CD14-positive monocyte (primary cell): ENCODE data around the gene THSD7A. TPM values are rescaled to one million over a fixed set of nuclear protein-coding genes. Genes with fewer than 3 reads are reported as not detected.

ENCODE experiments used
- DNase-seq, 3 donors: peaks; one replicate each; pipeline ENCODE4 v3.0.0-alpha.2; 2011 to 2022
- H2AFZ ChIP-seq: 2 replicates; pipeline ENCODE4 v1.6.0; 2012; ENCODE audit warnings: mild to moderate bottlenecking, low read depth, low read length, inconsistent platforms; ENCODE audit not compliant: insufficient read depth, poor library complexity, severe bottlenecking
- H3K27ac ChIP-seq, 2 donors: 1 replicate in 1 of 2; 2 replicates in 1 of 2; pipeline ENCODE4 v1.5.1; 2012 to 2013; ENCODE audit warnings: low read length in 2 of 2, control low read depth in 1 of 2, inconsistent platforms in 1 of 2, low read depth in 1 of 2, mild to moderate bottlenecking in 1 of 2
- H3K27me3 ChIP-seq, 2 donors: one replicate each; pipeline versions ENCODE4 v1.6.0 to v1.6.1; 2011 to 2013; ENCODE audit warnings: low read length in 2 of 2; ENCODE audit not compliant: control insufficient read depth in 2 of 2, insufficient read depth in 2 of 2
- H3K36me3 ChIP-seq, 2 donors: replicated peaks in 1 of 2; 1 replicate in 1 of 2; 2 replicates in 1 of 2; pipeline versions ENCODE4 v1.5.1 to v1.6.1; 2012 to 2013; ENCODE audit warnings: low read length in 2 of 2, control low read depth in 1 of 2, inconsistent platforms in 1 of 2, mild to moderate bottlenecking in 1 of 2; ENCODE audit not compliant: insufficient read depth in 2 of 2, control insufficient read depth in 1 of 2
- H3K4me1 ChIP-seq, 2 donors: 1 replicate in 1 of 2; 2 replicates in 1 of 2; pipeline versions ENCODE4 v1.5.1 to v1.6.1; 2012 to 2013; ENCODE audit warnings: low read length in 2 of 2, control low read depth in 1 of 2, inconsistent platforms in 1 of 2, mild to moderate bottlenecking in 1 of 2, moderate library complexity in 1 of 2; ENCODE audit not compliant: insufficient read depth in 2 of 2, control insufficient read depth in 1 of 2
- H3K4me2 ChIP-seq: replicated peaks from 2 replicates; pipeline ENCODE3; 2012; ENCODE audit warnings: low read length, moderate library complexity, mild to moderate bottlenecking; ENCODE audit not compliant: poor library complexity, severe bottlenecking; ENCODE audit errors: extremely low read depth
- H3K4me3 ChIP-seq, 3 experiments: fragments of 200-600 bp in 1 of 3; sonication (generic) in 1 of 3; replicated peaks in 1 of 3; 1 replicate in 2 of 3; 2 replicates in 1 of 3; pipeline ENCODE4 v1.5.1; 2011 to 2013; ENCODE audit warnings: low read length in 3 of 3, mild to moderate bottlenecking in 3 of 3, control low read depth in 2 of 3, low read depth in 2 of 3, inconsistent platforms in 1 of 3, moderate library complexity in 1 of 3
- H3K79me2 ChIP-seq: 2 replicates; pipeline ENCODE4 v1.6.0; 2012; ENCODE audit warnings: mild to moderate bottlenecking, control low read depth, inconsistent platforms, low read length, moderate library complexity; ENCODE audit not compliant: insufficient read depth
- H3K9ac ChIP-seq: 2 replicates; pipeline ENCODE4 v1.6.0; 2017; ENCODE audit warnings: low read length, mild to moderate bottlenecking; ENCODE audit not compliant: insufficient read depth, poor library complexity, severe bottlenecking
- H3K9me3 ChIP-seq, 2 donors: replicated peaks in 1 of 2; 1 replicate in 1 of 2; 2 replicates in 1 of 2; pipeline versions ENCODE4 v1.5.1 to v1.6.1; 2012 to 2013; ENCODE audit warnings: low read length in 2 of 2, control low read depth in 1 of 2; ENCODE audit not compliant: control insufficient read depth in 1 of 2, insufficient read depth in 1 of 2
- H4K20me1 ChIP-seq: 2 replicates; pipeline ENCODE4 v1.6.0; 2012; ENCODE audit warnings: mild to moderate bottlenecking, low read length, control low read depth, moderate library complexity; ENCODE audit not compliant: insufficient read depth
- H3K27ac Mint-ChIP-seq, 7 donors: one replicate each; pipeline ENCODE4 v1.8.0; 2020; ENCODE audit warnings: mild to moderate bottlenecking in 7 of 7, mixed read lengths in 7 of 7, moderate library complexity in 6 of 7, inconsistent platforms in 2 of 7
- H3K27me3 Mint-ChIP-seq, 3 donors: one replicate each; pipeline ENCODE4 v1.8.0; 2021 to 2022; ENCODE audit warnings: low read depth in 3 of 3, mild to moderate bottlenecking in 3 of 3, mixed read lengths in 3 of 3, moderate library complexity in 3 of 3, inconsistent platforms in 1 of 3
- H3K36me3 Mint-ChIP-seq, 2 donors: one replicate each; pipeline ENCODE4 v1.8.0; 2020; ENCODE audit warnings: mixed read lengths in 2 of 2, inconsistent platforms in 1 of 2, mild to moderate bottlenecking in 1 of 2
- H3K4me1 Mint-ChIP-seq: one replicate; pipeline ENCODE4 v1.8.0; 2020; ENCODE audit warnings: mild to moderate bottlenecking, mixed read lengths
- H3K4me3 Mint-ChIP-seq, 2 donors: one replicate each; pipeline ENCODE4 v1.8.0; 2020; ENCODE audit warnings: mild to moderate bottlenecking in 2 of 2, mixed read lengths in 2 of 2, moderate library complexity in 1 of 2
- H3K9me3 Mint-ChIP-seq, 7 donors: one replicate each; pipeline ENCODE4 v1.8.0; 2020 to 2022; ENCODE audit warnings: mixed read lengths in 7 of 7, mild to moderate bottlenecking in 6 of 7, moderate library complexity in 6 of 7, inconsistent platforms in 2 of 7
- CTCF ChIP-seq: fragments of 200-600 bp; IDR thresholded peaks from one replicate; pipeline ENCODE4 v1.8.0; 2022; ENCODE audit warnings: antibody characterized with exemption, mild to moderate bottlenecking
- WGBS: methylation state at CpG from one replicate; pipeline ENCODE4 v1.1.5; 2013; ENCODE audit warnings: missing lambda C conversion rate; ENCODE audit not compliant: insufficient coverage; 5-methylcytosine and 5-hydroxymethylcytosine counted together
- intact Hi-C, 2 donors: fragments of 100-400 bp; cut with micrococcal nuclease; formaldehyde crosslinking; loops; one replicate each; pipeline versions ENCODE4 v1.15.0 to v1.15.1; 2023
- polyA plus RNA-seq, 3 donors: library from polyadenylated mRNA; depleted of rRNA in 1 of 3; unstranded in 2 of 3; stranded (reverse) in 1 of 3; fragments of 300-500 nt in 2 of 3; fragments of >200 nt in 1 of 3; fragmentation: Illumina TruSeq in 2 of 3; gene quantifications; 1 replicate in 2 of 3; 2 replicates in 1 of 3; pipeline ENCODE4 v1.2.3, GENCODE V29; 2012 to 2021

The THSD7A gene
- polyA plus RNA-seq, 3 donors = under 0.01 TPM; not detected in 2

DNA sequence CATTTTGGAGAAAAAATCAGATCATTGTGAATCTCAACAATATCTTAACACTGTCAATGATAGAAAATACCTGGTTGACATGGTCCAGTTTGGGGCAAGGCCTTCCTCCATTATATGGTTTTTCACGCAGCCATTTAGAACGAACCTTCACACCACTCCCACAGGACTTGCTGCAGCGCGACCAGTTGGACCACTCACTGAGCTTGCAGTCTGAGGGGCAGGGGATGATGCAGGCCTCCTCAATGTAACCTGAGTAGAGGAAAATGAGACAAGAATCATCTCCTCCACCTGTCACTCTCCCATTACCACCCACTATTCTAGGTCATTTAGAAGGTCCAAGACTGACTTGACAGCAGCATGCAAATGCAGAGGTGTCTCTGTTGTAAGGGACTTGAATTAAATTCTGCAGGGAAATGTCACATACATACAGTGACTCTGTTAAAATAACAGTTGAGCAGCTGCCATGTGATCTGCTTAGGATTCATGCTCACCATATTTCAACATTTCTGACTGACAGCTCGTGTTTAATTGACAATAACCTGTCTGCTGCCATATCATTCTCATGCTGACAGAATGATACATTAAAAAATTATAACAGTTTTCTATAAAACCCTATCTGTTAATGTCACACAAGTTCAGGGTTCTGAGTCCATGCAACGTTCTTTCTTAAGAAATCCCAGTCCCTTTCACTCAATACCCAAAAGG is 403.0 kb downstream of the THSD7A start:
- H3K36me3 Mint-ChIP-seq = no peaks in the 10 kb centered on the region
- Histone ChIP-seq H4K20me1 (no peaks in the 10 kb centered on the region), H3K27me3 (no peaks in the 10 kb centered on the region), H3K36me3 (no peaks in the 10 kb centered on the region), H3K79me2 (no peaks in the 10 kb centered on the region), H2AFZ (no peak overlapping the region), H3K4me1 (peaks cover 18 to 20% of the 10 kb centered on the region in 2 donors), H3K27ac (no peak overlapping the region), H3K4me2 (no peak overlapping the region), H3K9ac (no peak overlapping the region), H3K4me3 (no peak overlapping the region), H3K9me3 (no peaks in the 10 kb centered on the region)
- DNase-seq = no peak
- H3K4me1 Mint-ChIP-seq = peaks cover 20% of the 10 kb centered on the region
- TF ChIP-seq CTCF = no peak
- intact Hi-C loops = loop anchor here in 1 of 2 donors (10.0 kb wide), 1 partner anchor 1066 kb away; no protein-coding TSS in a partner anchor
- no peak overlapping the region for H3K4me3 Mint-ChIP-seq
- H3K9me3 Mint-ChIP-seq = no peaks in the 10 kb centered on the region
- H3K27me3 Mint-ChIP-seq = no peaks in the 10 kb centered on the region
- no peak overlapping the region for H3K27ac Mint-ChIP-seq
- 80% methylated on average over 1 of the region's 6 CpGs for WGBS

DNA sequence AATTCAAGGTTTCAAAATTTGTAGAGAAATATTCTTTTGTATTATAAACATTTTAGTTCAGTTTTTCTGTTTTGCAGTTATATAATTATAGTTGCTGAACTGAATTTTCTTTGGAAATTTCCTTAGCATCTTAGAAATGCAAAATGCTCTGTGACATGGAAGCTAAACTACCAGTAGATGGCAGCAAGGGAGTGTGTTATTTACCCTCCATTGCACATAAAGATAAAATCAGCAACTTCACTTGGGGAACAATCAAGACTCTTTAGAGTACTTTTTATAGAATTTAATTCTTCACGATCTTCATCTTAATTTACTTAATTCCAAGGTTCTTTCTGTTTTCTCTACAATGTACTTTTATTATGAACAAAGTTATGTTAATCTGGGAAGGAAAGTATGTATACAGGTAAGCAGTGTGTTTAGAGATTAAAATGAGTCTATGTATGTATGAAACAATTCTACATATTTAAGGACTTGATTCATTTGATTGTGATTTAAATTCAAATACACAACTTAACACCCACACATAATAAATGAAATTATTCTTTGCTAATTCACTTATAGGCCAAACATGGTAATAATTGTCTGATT is 404.2 kb downstream of the THSD7A start:
- no CpG with 5 or more reads among the region's 1 CpG for WGBS
- Histone ChIP-seq H3K4me2 (no peak overlapping the region), H3K36me3 (no peaks in the 10 kb centered on the region), H3K27ac (no peak overlapping the region), H2AFZ (no peak overlapping the region), H4K20me1 (no peaks in the 10 kb centered on the region), H3K4me1 (peaks cover 18 to 20% of the 10 kb centered on the region in 2 donors), H3K27me3 (no peaks in the 10 kb centered on the region), H3K79me2 (no peaks in the 10 kb centered on the region), H3K9ac (no peak overlapping the region), H3K9me3 (peaks cover 0 to under 1% of the 10 kb centered on the region in 2 donors), H3K4me3 (no peak overlapping the region)
- Mint-ChIP-seq H3K36me3 (no peaks in the 10 kb centered on the region), H3K4me1 (peaks cover 20% of the 10 kb centered on the region), H3K27me3 (no peaks in the 10 kb centered on the region), H3K4me3 (no peak overlapping the region), H3K27ac (no peak overlapping the region), H3K9me3 (peaks cover 0 to 3% (median 0%) of the 10 kb centered on the region in 7 donors)
- DNase-seq = peak; percentile 13 to 53 (median 38)
- intact Hi-C loops = loop anchor here in 1 of 2 donors (10.0 kb wide), 1 partner anchor 1067 kb away; no protein-coding TSS in a partner anchor
- TF ChIP-seq CTCF = peak; percentile 81
